NCI-H82 (cell line): ENCODE measurements around the gene YY2.
A peak's percentile ranks its signal among the peaks of the same experiment; 100 is the strongest.
"Not testable (repeated sequence)": the region's sequence is repeated elsewhere in the genome, so short reads cannot be mapped to it uniquely, and the experiment has no call there.

Source experiments
- DNase-seq: peaks from one replicate; lab custom pipeline; 2025; lab: John Stamatoyannopoulos, UW

Gene YY2

DNA sequence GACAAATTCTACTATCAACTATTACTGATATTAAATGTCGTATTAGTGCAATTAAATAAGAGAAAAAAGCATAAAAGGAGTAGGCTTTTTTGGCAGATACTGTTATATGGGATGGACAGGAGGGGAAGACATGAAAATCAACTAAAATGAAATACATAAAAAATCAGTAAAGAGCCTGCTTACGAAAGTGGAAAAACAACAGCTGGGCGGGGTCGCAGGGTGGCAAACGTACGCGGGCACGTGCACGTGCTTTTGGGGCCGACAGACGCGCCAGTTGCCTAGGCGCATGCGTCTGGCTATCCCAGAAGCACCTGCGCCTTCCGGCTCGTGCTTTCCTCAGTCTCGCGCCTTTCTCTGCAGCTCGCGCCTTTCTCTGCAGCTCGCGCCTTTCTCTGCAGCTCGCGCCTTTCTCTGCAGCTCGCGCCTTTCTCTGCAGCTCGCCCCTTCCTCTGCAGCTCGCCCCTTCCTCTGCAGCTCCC is at the start of gene YY2:
TSS of gene YY2 (plus strand) at position 51 of the 479 bp plus-strand sequence. CDS start 498 bp downstream, outside the sequence.
- no peak for DNase-seq

- DNase-seq, result peak; percentile 25
Measured at GRCh38 chrX:21806691-21807090, 49.1 kb upstream of the YY2 start.

GRCh38 chrX:21811832-21812231 is 44.0 kb upstream of the YY2 start:
- no peak for DNase-seq

GRCh38 chrX:21812628-21813027 is 43.2 kb upstream of the YY2 start:
- DNase-seq, result no peak

DNA sequence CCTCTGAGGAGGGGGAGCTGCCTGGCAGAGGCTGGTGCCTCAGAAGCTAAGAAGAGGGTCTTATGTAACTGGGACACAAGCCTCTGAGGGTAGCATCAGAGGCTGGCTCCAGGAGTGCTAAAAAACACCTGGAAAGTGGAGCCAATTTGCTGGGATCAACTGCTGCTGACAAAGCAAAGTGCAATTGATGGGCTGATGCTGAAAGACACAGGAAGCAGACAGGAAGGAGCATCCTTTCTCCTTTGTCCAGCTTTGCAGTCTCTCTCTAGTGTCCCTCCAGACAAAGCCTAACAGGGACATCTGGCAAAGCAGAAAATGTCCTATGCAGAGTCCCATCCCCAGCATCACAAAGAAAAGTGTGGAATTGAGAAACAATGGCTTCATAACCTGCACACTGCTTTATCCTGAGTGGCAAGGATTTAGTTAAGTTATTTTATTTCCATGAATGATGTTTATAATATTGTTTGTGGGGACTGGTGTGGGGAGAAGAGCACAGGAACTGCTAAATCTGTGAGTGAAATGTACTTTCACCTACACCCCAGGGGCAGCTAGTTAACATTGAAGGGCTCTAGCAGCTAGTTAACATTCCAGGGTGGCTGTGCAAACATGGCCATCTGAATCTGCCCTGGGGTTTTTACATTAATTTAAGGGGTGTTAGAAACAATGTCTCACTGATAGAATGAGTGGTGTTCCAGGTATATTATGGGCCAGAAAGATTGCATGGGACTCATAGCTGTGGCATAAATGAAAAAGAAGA is 42.0 kb upstream of the YY2 start:
- no peak for DNase-seq

GRCh38 chrX:21816136-21816535 is 39.7 kb upstream of the YY2 start:
- DNase-seq, result peak; percentile 42

DNA sequence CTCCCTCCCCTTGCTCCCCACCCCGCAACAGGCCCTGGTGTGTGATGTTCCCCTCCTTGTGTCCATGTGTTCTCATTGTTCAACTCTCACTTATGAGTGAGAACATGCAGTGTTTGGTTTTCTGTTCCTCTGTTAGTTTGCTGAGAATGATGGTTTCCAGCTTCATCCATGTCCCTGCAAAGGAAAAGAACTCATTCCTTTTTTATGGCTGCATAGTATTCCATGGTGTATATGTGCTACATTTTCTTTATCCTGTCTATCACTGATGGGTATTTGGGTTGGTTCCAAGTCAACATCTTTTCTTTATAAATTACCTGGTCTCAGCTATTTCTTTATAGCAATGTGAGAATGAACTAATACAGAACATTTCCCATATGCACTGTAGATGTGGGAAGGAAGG is 35.6 kb upstream of the YY2 start:
- not testable (repeated sequence) for DNase-seq

DNA sequence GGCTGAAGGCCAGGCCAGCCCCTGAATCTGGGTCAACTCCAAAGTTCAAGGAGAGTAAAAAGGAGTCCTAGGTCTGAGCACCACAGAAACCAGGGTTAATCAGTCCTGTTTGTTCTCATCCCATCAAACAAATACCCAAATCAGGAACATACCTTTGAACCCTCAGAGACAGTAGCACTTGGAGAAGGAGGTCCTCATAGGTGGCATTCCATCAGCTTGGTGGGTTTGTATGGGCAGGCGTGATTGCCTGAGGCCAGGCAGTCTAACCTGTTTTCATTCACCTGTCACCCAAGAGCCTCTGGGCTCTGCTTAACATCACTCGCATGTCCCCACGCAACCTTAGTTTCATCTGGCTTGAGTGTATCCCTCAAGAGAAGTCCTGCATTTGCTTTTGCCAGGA is 33.9 kb upstream of the YY2 start:
- no peak for DNase-seq

GRCh38 chrX:21831496-21831895 is 24.3 kb upstream of the YY2 start:
- no peak for DNase-seq

DNA sequence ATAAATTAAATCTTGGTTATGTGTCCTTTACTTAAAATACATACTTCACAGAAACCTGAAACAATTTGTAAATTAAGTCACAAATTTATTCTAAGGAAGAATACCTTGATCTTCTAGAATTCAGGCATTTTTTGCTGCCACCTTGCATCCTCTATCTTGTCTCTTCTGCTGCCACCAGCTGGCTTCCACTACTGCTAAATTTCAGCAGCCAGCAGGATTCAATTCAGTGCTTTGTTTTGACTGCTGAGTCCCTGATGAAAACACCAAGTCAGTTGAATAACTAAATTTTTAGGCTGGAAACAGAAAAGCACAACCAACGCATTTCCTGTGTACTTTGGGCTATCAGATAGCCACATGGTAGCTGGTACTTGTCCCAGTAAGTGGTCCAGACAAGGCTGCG is 18.7 kb upstream of the YY2 start:
- no peak for DNase-seq

GRCh38 chrX:21838937-21839333 is 16.9 kb upstream of the YY2 start:
- DNase-seq, result peak; percentile 51

- peak; percentile 91 for DNase-seq
Measured at GRCh38 chrX:21839334-21840192, 16.2 kb upstream of the YY2 start, which contains the start of gene MBTPS2. Gene MBTPS2 (plus strand): TSS chrX:21839617. CDS start chrX:21839735, 118 bp downstream.

DNA sequence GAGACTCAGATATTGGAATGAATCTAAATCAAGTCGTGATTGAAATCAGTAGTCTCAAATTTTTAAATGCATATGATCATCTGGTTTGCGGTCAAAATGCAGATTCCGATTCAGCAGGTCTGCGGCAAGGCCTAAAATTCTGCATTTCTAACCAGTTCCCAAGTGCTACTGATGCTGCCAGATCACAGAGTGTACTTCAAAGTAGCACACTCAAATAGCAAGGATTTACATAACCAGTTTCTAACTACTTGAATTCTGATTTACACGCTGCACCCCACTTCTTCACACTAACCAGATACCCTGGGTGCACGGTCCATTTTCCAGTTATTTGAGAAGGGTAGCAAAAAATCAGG is 15.6 kb upstream of the YY2 start:
- DNase-seq, result no peak

DNA sequence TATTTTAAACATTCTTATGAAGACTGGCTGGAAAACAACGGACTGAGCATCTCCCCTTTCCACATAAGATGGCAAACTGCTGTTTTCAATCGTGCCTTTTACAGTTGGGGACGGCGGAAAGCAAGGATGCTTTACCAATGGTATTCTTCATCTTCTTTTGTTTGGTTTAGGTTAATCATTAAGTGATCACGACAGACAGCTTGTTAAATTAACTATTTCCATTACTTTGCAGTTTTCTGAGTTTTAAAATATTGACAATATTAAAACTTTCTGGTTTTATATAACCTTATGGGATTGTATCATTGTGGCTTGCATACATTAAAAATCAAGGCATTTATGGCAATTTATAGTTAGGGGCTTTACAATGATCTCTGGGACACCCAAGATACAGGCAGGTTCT is 12.6 kb upstream of the YY2 start:
- no peak for DNase-seq

DNA sequence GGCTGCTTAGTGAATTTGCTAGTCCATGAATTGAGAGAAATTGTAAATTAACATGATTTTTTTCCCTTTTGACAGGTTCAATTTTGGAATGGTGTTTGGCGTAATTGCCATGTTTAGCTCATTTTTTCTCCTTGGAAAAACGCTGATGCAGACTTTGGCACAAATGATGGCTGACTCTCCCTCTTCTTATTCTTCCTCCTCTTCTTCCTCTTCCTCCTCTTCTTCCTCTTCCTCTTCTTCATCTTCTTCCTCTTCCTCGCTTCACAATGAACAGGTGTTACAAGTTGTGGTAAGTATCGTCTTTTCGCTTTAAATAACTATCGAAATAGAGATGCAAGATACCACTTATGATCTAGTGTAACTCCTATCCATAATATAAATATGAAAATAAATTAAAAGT is 10.7 kb upstream of the YY2 start:
- no peak for DNase-seq

GRCh38 chrX:21847342-21847741 is 8.4 kb upstream of the YY2 start:
- peak; percentile 66 for DNase-seq

DNA sequence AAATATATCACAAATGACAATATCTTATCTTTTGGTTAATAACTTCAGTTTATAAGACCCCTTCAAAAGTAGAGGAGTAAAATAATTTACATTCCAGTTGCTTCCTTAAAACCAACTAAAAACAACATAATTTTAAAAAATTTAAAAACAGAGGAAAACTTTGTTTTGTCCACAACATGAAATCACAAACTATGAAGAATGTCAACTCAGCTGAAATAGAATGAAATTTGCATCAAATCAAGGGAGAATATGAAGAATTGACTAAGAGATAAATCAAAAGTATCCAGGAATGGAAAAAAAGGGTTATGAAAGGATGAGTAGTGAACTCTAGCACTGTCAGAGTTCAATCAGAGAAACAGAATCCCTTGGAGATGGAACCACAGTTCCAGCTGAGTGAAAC is 2.2 kb upstream of the YY2 start:
- DNase-seq, result no peak

- DNase-seq, result no peak
Measured at GRCh38 chrX:21856504-21856903, 717 bp downstream of the YY2 start.

- no peak for DNase-seq
Measured at GRCh38 chrX:21863241-21863640, 7.5 kb downstream of the YY2 start.

GRCh38 chrX:21865436-21865835 is 9.6 kb downstream of the YY2 start:
- no peak for DNase-seq

- DNase-seq, result no peak
Measured at GRCh38 chrX:21870494-21870893, 14.7 kb downstream of the YY2 start.

DNA sequence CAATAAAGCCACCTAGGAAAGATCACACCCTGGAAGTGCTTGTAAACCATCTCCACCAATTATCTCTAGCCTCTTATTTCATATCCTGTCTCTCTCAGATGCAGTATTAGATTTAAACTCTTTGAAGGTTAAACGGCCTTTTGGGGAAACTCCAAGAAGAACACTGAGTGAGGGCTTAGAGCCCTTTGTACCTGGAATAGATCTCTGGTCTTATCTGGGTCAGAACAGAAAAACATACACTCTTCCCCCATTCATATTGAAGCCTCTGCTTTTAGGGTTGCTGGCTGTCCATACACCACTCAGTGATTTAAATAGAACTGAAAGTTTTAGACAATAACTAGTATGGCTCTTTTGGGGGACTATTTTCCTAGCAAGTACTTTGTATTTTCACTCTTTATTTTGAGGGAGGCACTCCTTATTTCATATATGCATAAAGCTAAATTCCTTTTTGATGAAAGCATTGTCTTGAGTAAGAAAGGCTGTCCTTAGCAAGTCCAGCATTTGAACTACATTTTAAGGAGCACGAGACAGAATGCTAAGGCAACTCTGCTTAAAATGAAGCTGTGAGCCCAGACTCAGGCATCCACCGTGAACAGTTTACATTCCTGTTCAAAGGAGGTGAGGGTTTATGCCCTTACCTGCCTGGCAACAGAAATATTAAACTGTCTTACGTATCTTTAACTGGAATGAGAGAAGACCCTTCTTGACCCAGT is 17.4 kb downstream of the YY2 start:
- no peak for DNase-seq
